GM12875 (cell line): ENCODE data around the gene DHRS4L2.
A peak's percentile ranks its signal among the peaks of the same experiment; 100 is the strongest.
"Not testable (repeated sequence)": the region's sequence is repeated elsewhere in the genome, so short reads cannot be mapped to it uniquely, and the experiment has no call there.

Experiments used
- H3K4me3 ChIP-seq: one replicate; pipeline ENCODE4 v1.5.1; 2011; ENCODE audit warnings: low read depth, low read length, control low read depth
- TF ChIP-seq, protein P1 (sequence below): IDR thresholded peaks from 2 replicates; pipeline ENCODE4 v1.5.1; 2011; ENCODE audit warnings: low read depth, mild to moderate bottlenecking, control low read depth, inconsistent platforms, low read length, moderate library complexity, borderline replicate concordance; ENCODE audit not compliant: insufficient read depth

DHRS4L2 gene

DNA sequence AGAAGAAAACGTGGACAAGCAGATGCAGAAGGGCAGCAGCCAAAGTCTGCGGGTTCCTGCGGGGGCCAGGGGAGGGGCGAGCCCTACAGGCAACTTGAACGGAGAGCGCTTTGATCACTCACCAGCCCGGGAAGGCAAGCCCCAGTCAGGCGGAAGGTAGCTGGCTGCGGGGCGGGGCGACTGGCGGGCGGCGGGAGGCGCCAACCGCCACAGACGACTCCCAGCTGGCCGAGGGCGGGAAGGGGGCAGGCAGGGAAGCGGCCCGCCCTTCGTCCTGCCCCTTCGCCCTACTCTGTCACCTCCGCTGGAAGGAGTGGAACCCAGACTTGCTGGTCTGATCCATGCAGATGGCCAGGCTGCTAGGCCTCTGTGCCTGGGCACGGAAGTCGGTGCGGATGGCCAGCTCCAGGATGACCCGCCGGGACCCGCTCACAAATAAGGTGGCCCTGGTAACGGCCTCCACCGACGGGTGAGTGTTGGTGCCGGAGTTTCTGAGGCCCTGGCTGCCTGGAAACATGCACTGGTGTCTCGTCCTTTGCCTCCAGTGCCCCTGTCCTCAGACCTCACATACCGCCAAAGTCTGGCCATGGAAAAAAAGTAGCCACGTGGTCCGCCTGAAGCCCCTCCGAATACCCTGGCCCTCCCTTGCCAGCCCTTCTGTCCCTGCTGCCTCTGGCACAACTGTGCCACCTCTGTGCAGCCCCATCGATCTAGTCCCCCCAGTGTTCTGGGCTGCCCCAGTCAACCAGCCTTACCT, at the start of gene DHRS4L2:
Gene DHRS4L2 (plus strand): TSS at position 323 of the 757 bp plus-strand sequence. CDS start 19 bp downstream, at position 342.
- peak within 1 kb of the TSS; percentile 47 for H3K4me3 ChIP-seq

DNA sequence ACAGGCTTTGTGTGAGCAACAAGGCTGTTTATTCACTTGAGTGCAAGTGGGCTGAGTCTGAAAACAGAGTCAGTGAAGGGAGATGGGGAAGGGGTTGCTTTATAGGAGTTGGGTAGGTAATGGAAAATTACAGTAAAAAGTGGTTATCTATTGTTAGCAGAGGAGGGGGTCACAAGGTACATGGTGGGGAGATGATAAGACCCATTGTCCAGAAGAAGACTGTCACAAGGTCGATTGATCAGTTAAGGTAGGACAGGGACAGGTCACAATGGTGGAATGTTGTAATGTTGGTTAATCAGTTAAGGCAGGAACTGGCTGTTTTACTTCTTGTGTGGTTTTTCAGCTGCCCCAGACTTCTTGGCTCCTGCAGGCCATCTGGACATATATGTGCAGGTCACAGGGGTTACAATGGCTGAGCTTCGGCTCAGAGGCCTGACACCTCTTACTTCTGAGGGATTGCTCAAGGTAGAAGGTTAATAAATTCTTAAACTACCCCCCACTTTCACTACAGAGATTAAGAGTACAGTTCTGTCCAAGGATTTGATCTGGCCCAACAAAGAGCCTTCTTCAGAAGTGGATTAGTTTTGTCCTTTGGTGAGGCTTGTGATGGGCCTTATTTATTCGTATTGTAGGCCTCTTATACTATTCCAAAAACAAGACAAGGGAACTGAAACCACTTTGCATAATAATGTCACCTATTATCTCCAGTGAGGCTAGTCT, 49.0 kb upstream of the DHRS4L2 start:
- TF ChIP-seq, protein P1, sequence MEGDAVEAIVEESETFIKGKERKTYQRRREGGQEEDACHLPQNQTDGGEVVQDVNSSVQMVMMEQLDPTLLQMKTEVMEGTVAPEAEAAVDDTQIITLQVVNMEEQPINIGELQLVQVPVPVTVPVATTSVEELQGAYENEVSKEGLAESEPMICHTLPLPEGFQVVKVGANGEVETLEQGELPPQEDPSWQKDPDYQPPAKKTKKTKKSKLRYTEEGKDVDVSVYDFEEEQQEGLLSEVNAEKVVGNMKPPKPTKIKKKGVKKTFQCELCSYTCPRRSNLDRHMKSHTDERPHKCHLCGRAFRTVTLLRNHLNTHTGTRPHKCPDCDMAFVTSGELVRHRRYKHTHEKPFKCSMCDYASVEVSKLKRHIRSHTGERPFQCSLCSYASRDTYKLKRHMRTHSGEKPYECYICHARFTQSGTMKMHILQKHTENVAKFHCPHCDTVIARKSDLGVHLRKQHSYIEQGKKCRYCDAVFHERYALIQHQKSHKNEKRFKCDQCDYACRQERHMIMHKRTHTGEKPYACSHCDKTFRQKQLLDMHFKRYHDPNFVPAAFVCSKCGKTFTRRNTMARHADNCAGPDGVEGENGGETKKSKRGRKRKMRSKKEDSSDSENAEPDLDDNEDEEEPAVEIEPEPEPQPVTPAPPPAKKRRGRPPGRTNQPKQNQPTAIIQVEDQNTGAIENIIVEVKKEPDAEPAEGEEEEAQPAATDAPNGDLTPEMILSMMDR, result no peak
- H3K4me3 ChIP-seq, result no peak overlapping the region

DNA sequence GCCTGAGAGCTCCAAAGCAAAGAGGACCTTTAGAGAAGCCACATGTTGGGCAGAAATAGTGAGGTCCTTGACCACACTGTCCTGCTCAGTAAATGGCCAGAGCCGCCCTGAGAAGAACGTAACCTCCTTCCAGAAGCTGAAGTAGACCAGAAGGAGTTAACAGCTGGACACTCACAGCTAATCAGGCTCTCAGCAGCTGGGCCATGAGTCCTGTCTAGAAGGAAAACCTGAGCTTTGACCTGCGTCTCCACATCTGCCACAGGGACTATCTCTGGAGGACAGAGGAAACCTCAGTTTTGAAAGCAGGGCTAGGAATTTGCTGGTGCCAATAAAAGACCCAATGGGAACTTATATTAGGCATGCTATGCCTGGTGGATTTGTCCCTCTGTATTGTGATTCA, 47.5 kb upstream of the DHRS4L2 start:
- no peak overlapping the region for H3K4me3 ChIP-seq
- TF ChIP-seq, protein P1, result no peak

DNA sequence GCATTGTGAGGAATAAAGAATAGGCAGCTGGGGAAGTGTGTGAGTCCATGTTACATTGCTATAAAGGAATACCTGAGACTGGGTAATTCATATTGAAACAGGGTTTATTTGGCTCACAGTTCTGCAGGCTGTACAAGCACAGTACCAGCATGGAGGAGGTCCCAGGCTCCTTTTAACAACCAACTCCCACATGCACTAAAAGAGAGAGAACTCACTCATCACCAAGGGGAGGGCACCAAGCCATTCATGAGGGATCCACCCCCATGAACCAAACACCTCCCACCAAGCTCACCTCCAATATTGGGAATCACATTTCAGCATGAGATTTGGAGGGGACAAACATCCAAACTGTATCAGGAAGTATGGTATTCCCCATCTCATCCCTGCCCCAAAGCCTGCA, 47.1 kb upstream of the DHRS4L2 start:
- TF ChIP-seq, protein P1, result no peak
- H3K4me3 ChIP-seq, result no peak overlapping the region

DNA sequence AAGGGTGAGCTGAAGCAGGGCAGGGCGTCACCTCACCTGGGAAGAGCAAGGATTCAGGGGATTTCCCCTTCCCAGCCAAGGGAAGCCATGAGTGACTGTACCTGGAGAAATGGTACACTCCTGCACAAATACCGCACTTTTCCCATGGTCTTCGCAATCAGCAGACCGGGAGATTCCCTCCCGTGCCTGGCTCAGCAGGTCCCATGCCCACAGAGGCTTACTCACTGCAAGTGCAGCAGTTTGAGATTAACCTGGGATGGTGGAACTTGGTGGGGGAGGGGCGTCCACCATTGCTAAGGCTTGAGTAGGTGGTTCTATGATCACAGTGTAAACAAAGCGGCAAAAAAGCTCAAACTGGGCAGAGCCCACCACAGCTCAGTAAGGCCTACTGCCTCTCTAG, 46.1 kb upstream of the DHRS4L2 start:
- TF ChIP-seq, protein P1, result no peak

DNA sequence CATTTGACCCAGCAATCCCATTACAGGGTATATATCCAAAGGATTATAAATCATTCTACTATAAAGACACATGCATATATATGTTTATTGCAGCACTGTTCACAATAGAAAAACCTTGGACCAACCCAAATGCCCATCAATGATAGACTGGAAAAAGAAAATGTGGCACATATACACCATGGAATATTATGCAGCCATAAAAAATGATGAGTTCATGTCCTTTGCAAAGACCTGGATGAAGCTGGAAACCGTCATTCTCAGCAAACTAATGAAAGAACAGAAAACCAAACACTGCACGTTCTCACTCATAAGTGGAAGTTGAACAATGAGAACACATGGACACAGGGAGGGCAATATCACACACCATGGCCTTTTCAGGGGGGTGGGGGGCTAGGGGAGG, 39.7 kb upstream of the DHRS4L2 start:
- H3K4me3 ChIP-seq, result not testable (repeated sequence)

More for the DNA sequence above, 46.1 kb upstream of the DHRS4L2 start:
- H3K4me3 ChIP-seq, result no peak overlapping the region

DNA sequence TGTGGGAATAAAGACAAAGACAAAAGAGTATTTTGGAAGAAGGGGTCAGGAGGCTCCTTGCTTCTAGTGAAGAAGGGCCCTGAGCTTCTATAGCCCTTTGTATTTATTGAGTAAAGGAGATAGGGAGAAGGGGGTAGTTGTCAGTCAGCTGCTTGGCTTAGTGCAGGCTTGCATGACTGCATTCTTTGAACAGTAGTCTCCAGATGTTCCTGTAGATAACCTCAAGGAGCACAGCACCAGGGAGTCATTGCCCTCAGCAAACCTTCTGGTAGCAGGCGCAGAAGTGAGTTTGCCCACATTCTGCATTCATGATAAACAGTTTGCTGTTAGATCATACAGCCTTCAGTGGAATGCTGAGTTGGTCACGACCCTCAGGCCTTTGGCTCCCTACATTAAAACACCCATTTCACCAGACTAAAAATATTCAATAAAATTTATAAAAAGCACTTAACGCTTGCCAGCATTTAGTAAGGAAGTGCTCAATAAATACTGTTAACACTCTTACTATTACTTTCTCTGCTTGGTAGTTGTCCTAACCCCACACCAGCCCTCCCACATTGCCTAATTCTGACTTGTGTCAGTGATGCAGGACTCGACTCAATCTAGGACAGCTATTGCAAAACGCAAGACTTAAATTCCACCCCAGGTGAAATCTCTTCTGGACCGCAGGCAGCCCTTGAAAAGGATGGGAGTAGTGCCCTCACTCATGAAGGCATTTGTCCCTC, 38.2 kb upstream of the DHRS4L2 start:
- TF ChIP-seq, protein P1, result no peak
- no peak overlapping the region for H3K4me3 ChIP-seq

DNA sequence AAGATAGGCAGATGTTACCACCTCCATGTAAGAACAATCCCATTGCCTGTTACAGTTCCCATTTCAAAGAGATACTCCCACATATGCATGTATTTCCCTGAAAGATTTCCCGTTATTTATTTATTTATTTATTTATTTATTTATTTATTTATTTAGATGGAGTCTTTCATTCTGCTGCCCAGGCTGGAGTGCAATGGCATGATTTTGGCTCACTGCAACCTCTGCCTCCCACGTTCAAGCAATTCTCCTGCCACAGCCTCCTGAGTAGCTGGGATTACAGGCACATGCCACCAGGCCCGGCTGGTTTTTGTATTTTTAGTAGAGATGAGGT, 37.6 kb upstream of the DHRS4L2 start:
- not testable (repeated sequence) for H3K4me3 ChIP-seq
